GM21576 (cell line): ENCODE measurements around the gene STXBP4.

Experiments used
- ATAC-seq: cut with Tn5 transposase; IDR thresholded peaks from one replicate; pipeline ENCODE4 v1.9.1; 2021; ENCODE audit warnings: mild to moderate bottlenecking, moderate library complexity; ENCODE audit not compliant: unreplicated experiment

The STXBP4 gene

DNA sequence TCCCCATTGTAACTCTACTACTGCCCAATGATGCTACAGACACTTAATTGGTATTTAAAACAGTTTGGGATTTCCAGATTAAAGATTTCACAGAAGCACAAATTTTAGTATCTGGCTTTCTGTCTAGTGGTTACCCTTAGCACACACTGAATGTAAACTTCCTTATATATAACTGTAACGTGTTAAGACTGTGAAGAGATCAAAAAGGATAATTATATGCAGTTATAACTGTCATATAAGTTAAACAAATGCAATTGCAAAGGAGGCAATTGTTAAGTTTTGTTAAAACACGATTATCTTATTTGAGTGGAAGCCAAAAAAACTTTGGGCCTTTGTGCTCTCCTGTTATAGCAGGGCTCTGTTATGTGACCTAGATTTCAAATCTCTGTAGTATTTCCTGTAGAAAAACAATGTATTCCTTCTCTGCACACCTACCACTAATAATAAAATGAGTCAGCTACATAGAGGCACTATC, 147.9 kb downstream of the STXBP4 start:
- ATAC-seq, result no peak

DNA sequence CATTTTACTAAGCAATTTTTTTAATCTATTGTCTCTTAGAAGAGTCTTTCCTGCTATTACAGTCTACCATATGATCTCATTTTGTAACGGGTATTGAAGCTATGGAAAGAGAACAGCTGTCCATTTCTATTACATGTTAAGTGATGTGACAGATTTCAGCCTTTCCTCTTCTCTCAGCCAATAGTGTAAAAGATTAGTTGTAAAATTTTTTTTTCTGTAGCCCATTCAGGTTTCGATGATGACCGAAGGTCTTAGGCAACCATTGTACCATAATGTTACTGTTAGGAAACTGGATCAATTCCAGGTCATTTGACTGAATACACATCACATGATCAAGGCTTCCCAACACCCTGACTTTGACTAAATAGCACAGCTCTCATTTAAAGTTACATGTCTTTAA, 148.6 kb downstream of the STXBP4 start:
- no peak for ATAC-seq

DNA sequence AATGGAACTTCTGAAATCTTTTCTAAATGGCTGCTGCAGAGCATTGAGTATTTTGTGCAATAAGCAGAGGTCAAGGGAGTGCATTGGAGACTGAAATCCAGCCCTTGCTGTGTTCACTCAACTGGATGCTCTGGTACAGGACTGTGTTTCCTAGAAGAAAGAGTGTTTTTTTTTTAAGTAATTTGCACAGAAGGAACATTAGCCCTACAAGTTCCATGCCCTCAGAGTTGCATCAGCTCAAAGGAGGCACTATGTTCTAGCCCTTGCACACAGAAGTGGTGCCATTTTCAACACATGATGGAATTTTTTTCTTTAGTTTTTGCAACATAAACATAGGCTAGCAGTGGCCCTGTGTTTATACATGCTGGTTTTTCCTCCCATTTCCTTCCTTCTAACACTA, 152.1 kb downstream of the STXBP4 start:
- no peak for ATAC-seq

DNA sequence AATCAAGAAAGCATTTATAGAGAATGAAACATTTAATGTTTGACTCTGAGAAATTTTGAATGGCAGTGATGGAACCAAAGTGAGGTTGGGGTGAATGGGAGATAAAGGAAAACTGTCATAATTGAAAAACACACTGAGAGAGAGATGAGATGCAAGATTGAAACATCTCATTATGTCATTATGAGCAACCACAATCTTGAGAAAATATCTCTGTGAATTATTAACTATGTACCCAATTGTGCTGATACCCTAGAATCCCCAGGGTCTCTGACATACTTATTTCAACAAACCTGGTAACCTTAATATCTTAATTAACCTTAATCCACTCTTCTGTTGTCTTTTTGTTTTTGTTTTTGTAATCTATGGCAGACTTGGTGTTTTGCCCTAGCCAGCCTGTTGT, 152.7 kb downstream of the STXBP4 start:
- no peak for ATAC-seq

DNA sequence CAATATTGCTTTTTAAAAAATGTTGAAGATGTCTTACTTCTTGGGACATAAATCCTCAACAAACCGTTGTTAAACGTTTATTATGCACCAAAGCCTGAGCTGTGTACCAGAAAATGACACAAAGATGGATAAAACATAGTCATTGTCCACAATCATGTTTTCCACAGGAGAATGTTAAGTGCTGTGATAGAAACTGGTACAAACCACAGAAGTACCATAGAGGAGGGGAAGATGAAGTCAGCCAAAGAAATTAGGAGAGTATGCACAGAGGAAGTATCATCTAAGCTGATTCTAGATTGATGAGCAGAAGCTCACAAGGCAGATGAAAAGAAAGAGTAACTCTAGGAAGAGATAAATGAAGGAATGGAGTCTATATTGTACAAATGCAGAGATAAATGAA, 153.5 kb downstream of the STXBP4 start:
- no peak for ATAC-seq

DNA sequence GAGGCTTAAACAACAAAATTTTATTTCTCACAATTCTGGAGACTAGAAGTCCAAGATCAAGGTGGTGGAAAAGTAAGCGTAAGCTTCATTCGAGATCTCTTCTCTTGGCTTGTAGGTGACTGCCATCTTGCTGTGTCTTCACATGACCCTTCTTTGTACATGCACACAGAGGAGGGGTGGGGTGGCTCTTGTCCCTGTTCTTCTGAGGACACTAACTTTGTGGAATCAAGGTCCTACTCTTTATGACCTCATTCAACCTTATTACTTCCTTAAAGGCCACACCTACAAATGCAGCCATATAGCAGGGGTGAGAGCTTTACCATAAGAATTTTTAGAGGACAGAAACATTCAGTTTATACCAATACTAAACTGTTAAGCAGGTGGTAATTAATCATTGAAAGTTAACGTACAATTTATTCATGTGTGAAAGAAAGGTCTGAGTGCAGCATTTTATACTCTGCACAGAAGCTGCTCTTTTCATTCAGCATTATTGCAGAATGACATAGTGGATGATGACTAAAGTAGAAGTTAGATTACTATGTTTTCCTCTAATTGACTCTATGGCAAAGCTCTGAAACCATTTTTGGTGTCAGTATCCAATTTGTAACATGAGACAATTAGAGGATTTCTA, 156.3 kb downstream of the STXBP4 start:
- ATAC-seq, result no peak

DNA sequence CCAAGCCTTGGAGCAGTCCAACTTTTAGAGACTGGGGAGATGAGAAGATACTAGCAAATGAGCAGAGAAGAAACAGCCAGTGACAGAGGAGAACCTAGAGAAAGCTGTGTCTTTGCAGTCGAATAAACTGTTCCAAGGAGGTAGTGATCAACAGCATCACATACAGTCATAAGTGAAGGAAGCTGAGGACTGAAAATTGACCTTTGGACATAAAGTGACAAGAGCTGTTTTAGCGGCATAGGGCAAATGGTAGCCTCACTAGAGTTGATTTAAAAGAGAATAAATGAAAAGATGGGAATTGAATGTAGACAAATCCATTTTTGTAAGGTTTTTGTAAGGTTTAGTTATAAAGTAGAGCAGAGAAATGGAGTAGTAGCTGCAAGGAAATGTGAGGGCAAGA, 165.0 kb downstream of the STXBP4 start:
- no peak for ATAC-seq

GRCh38 chr17:55134486-55135157, 166.1 kb downstream of the STXBP4 start:
- ATAC-seq, result no peak

DNA sequence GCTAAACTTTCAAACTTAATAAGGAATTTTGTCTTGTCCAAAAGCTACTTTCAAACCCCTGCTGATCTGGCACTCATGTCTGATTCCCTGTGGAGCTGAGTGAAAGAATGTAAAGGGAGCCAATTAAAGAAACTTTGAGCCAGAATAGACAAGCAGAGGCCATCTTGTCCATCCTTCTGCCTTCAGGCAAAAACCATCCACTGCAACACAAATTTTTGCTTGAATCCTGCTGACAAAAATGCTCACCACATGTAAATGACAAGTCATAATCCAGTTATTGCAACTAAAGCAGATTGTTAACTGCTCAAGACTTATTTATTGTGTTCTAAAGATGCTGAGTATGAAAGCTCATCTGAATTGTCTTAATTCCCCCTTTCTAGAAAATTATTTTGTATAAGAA, 172.2 kb downstream of the STXBP4 start:
- ATAC-seq, result no peak

- no peak for ATAC-seq
Measured at GRCh38 chr17:55144518-55144917, 176.0 kb downstream of the STXBP4 start.

- no peak for ATAC-seq
Measured at GRCh38 chr17:55149485-55149884, 180.9 kb downstream of the STXBP4 start.

DNA sequence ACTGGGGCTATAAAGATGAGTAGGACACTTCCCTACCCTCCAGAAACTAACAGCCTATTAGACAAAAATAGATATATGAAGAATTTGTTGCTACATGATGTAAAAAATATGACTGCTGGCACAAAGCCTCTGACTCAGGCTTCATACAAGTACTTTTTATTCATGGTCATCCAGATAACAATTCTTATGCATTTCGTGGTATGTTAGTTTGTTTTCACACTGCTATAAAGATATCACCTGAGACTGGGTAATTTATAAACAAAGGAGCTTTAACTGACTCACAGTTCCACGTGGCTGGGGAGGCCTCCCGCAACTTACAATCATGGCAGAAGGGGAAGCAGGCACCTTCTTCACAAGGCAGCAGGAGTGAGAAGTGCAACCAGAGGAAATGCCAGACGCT, 183.7 kb downstream of the STXBP4 start:
- no peak for ATAC-seq

GRCh38 chr17:55154101-55154500, 185.5 kb downstream of the STXBP4 start:
- ATAC-seq, result no peak

DNA sequence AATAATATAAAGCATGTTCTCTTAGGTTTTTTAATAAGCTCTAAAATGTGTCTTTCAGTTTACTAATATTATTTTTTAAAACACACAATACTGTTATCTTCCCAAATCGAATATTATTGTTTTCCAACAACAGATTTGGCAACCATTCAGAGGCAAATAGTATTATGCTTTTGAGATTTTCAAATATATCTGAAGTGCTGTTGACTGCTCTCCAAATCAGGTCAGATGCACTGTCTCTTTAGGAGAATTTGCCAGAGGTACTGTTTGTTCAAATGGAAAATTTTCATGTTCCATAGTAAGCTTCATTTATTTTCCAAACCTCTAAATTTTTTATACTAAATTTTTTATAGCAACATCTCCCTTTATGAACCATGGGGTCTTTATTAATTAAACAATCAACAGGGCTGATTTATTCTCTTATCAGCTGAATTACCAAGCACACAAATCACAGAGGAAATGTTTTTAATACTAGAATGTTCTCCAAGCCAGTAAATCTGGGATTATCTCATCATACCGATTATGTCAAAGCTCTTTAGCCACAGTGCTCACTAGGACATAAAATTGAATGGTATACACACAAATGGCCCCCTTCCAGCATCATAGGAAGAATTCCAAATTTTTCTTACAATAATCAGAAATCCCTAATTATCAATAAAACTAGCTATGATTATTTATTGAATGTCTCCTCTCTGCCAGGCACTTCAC, 187.4 kb downstream of the STXBP4 start:
- ATAC-seq, result no peak

DNA sequence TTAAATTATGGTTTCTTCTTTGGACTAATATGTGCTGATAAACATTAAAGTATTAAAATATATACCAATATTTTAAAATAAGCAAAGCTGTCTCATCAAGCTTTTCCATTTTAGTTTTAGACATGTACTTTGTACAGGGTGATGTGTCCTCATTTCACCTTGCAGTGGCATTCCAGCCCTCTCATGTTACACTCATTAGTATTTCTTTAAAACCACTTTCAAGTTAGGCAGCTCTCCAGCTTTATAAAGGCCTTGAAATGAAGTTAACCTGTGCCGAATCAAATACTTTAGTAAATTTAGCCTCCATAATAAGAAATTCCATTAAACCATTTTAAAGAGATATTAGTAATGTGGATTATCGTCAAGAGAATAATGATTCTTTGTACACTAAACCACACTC, 188.6 kb downstream of the STXBP4 start:
- ATAC-seq, result no peak

- ATAC-seq, result no peak
Measured at GRCh38 chr17:55158439-55158838, 189.9 kb downstream of the STXBP4 start.

DNA sequence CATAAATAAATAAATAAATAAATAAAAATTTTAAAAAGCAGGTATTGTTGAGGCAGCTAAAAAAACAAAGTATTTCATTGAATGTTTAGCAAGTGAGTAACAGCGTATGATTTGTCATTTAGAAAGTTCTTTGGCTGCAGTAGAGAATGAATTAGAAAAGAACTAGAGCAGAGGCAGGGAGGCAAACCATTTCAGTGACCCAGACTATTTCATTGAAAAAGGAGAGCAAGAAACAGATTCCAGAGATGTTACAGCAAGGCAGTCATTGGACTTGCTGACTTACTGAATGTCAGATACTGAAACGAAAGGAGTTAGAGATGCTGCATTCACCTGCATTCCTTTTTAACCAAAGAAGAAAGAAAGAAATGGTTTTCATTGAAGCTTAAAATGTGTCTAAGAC, 190.7 kb downstream of the STXBP4 start:
- no peak for ATAC-seq

GRCh38 chr17:55160501-55160900, 191.9 kb downstream of the STXBP4 start:
- ATAC-seq, result no peak

- no peak for ATAC-seq
Measured at GRCh38 chr17:55161935-55162555, 193.5 kb downstream of the STXBP4 start.

DNA sequence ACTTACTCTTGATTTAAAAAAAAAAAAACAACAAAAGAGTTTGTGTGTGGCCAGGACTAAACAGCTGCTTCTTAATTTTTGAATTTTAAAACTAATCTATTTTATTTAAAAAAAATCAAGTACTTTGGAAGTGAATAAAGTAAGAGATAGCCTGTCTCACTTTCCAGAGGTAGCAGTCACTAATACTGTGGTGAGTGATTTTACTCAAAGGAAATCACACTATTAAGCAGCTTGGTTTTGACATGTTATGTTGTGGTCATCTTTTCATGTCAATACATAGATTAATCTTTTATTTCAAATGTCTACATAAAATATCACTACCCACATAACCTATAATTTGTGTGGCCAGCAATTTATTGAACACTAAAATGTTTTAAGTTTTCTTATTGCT, 194.0 kb downstream of the STXBP4 start:
- ATAC-seq, result no peak

- no peak for ATAC-seq
Measured at GRCh38 chr17:55163408-55163807, 194.8 kb downstream of the STXBP4 start.

GRCh38 chr17:55166506-55166905, 197.9 kb downstream of the STXBP4 start:
- ATAC-seq, result no peak
